Measurements from ENCODE around the gene LYPD6B. TPM values are rescaled to one million over a fixed set of nuclear protein-coding genes. Genes with fewer than 3 reads are reported as not detected.
A peak's percentile ranks its signal among the peaks of the same experiment; 100 is the strongest.

Gene LYPD6B
- polyA plus RNA-seq, 3 donors, result not detected

- no peak for DNase-seq
- Histone ChIP-seq H3K79me2 (ENCODE audit: insufficient read depth, low read length) (no peaks in the 10 kb centered on the region), H3K4me3 (replicated peaks in 1 of 3; ENCODE audit: low read depth in 2 of 3, low read length in 3 of 3) (no peak overlapping the region), H3K36me3 (replicated peaks in 1 of 2; ENCODE audit: control insufficient read depth in 1 of 2, insufficient read depth in 2 of 2, low read length in 2 of 2) (no peaks in the 10 kb centered on the region), H4K20me1 (ENCODE audit: insufficient read depth, low read length) (no peaks in the 10 kb centered on the region), H2AFZ (ENCODE audit: insufficient read depth, low read depth, low read length, poor library complexity, severe bottlenecking) (no peak overlapping the region), H3K9ac (ENCODE audit: insufficient read depth, low read length, poor library complexity, severe bottlenecking) (no peak overlapping the region), H3K27me3 (ENCODE audit: control insufficient read depth in 2 of 2, insufficient read depth in 2 of 2, low read length in 2 of 2) (peaks cover 0 to 5% of the 10 kb centered on the region in 2 donors), H3K4me1 (ENCODE audit: control insufficient read depth in 1 of 2, insufficient read depth in 2 of 2, low read length in 2 of 2) (peaks cover 36 to 43% of the 10 kb centered on the region in 2 donors), H3K9me3 (replicated peaks in 1 of 2; ENCODE audit: control insufficient read depth in 1 of 2, insufficient read depth in 1 of 2, low read length in 2 of 2) (no peaks in the 10 kb centered on the region), H3K4me2 (replicated peaks; ENCODE audit: extremely low read depth, low read length, poor library complexity, severe bottlenecking) (no peak overlapping the region), H3K27ac (ENCODE audit: low read depth in 1 of 2, low read length in 2 of 2) (no peak overlapping the region)
- H3K4me1 Mint-ChIP-seq, result peaks cover 47% of the 10 kb centered on the region
- H3K9me3 Mint-ChIP-seq, result peaks cover 0 to 3% (median 0%) of the 10 kb centered on the region in 7 donors
- intact Hi-C loops (cut with micrococcal nuclease), result no loop called here
- no peaks in the 10 kb centered on the region for H3K36me3 Mint-ChIP-seq
- no CpG with 5 or more reads among the region's 1 CpG for WGBS (ENCODE audit: insufficient coverage)
- H3K27me3 Mint-ChIP-seq (ENCODE audit: low read depth in 3 of 3), result peaks cover 0 to 10% (median 10%) of the 10 kb centered on the region in 3 donors
- TF ChIP-seq CTCF (IDR thresholded peaks at IDR 0.05), result no peak
- H3K4me3 Mint-ChIP-seq, result peak overlapping the region in 1 of 2 donors; percentile 18
- H3K27ac Mint-ChIP-seq, result no peak overlapping the region
Measured at GRCh38 chr2:149158957-149159356, 120.5 kb downstream of the LYPD6B start.

DNA sequence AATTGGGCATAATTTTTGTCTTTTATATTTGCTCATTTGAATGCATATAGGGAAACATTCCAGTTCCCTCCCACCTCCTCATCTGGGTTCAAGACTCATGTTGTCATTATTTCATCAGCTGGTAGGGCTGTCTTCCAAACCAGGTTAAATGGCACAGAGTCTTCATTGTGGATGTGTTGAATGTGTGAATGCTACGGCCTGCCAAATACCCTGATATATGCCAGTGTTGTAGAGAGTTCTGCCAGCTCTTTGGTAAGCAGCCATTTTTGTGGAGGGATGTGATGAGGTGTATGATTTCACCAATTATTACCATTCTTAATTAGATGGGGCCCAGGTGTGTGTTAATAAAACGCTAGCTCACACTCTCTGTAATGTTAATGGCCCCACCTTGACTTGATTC, 121.7 kb downstream of the LYPD6B start:
- H3K36me3 ChIP-seq (replicated peaks in 1 of 2; ENCODE audit: control insufficient read depth in 1 of 2, insufficient read depth in 2 of 2, low read length in 2 of 2), result no peaks in the 10 kb centered on the region
- Mint-ChIP-seq H3K27ac (no peak overlapping the region), H3K4me3 (peak overlapping the region in 1 of 2 donors; percentile 61), H3K27me3 (ENCODE audit: low read depth in 3 of 3) (peaks cover 0 to 14% (median 9%) of the 10 kb centered on the region in 3 donors), H3K9me3 (peaks cover 0 to 3% (median 0%) of the 10 kb centered on the region in 7 donors), H3K36me3 (no peaks in the 10 kb centered on the region), H3K4me1 (peaks cover 37% of the 10 kb centered on the region)
- H3K9me3 ChIP-seq (replicated peaks in 1 of 2; ENCODE audit: control insufficient read depth in 1 of 2, insufficient read depth in 1 of 2, low read length in 2 of 2), result peaks cover 0 to 4% of the 10 kb centered on the region in 2 donors
- H3K27me3 ChIP-seq (ENCODE audit: control insufficient read depth in 2 of 2, insufficient read depth in 2 of 2, low read length in 2 of 2), result peaks cover 0 to 5% of the 10 kb centered on the region in 2 donors
- H3K27ac ChIP-seq (ENCODE audit: low read depth in 1 of 2, low read length in 2 of 2), result no peak overlapping the region
- intact Hi-C loops (cut with micrococcal nuclease), result loop anchor here in 1 of 2 donors (10.0 kb wide), 1 partner anchor 75 kb away; no protein-coding TSS in a partner anchor
- no peak for DNase-seq
- no peaks in the 10 kb centered on the region for H4K20me1 ChIP-seq (ENCODE audit: insufficient read depth, low read length)
- H2AFZ ChIP-seq (ENCODE audit: insufficient read depth, low read depth, low read length, poor library complexity, severe bottlenecking), result no peak overlapping the region
- peaks cover 26 to 32% of the 10 kb centered on the region in 2 donors for H3K4me1 ChIP-seq (ENCODE audit: control insufficient read depth in 1 of 2, insufficient read depth in 2 of 2, low read length in 2 of 2)
- no peak overlapping the region for H3K9ac ChIP-seq (ENCODE audit: insufficient read depth, low read length, poor library complexity, severe bottlenecking)
- H3K79me2 ChIP-seq (ENCODE audit: insufficient read depth, low read length), result no peaks in the 10 kb centered on the region
- WGBS (ENCODE audit: insufficient coverage), result no CpG with 5 or more reads among the region's 2 CpGs
- TF ChIP-seq CTCF (IDR thresholded peaks at IDR 0.05), result no peak
- no peak overlapping the region for H3K4me3 ChIP-seq (replicated peaks in 1 of 3; ENCODE audit: low read depth in 2 of 3, low read length in 3 of 3)
- H3K4me2 ChIP-seq (replicated peaks; ENCODE audit: extremely low read depth, low read length, poor library complexity, severe bottlenecking), result no peak overlapping the region
